GM23338 (cell line): ENCODE results near the gene MGAT5. TPM values are rescaled to one million over a fixed set of nuclear protein-coding genes. Genes with fewer than 3 reads are reported as not detected.

Experiments
- ATAC-seq: fragments of 200-7000 bp; cut with Tn5 transposase; 3 replicates; pipeline ENCODE4 v1.9.1; 2020
- DNase-seq: peaks from one replicate; pipeline ENCODE4 v3.0.0-alpha.2; 2015; ENCODE audit warnings: low spot score
- H2AFZ ChIP-seq: fragments of 200-600 bp; sonication (generic); 2 replicates; pipeline ENCODE4 v1.8.0; 2016; ENCODE audit warnings: antibody characterized with exemption, mild to moderate bottlenecking, moderate library complexity
- H3F3A ChIP-seq: fragments of 200-600 bp; sonication (generic); replicated peaks from 2 replicates; pipeline ENCODE4 v1.8.0; 2017; ENCODE audit warnings: antibody characterized with exemption, mixed run types, low read depth
- H3K27ac ChIP-seq: fragments of 200-600 bp; sonication (generic); 2 replicates; pipeline ENCODE4 v1.6.1; 2016; ENCODE audit warnings: low read depth
- H3K27me3 ChIP-seq: fragments of 200-600 bp; sonication (generic); 2 replicates; pipeline ENCODE4 v1.8.0; 2016; ENCODE audit warnings: mild to moderate bottlenecking, mixed run types, moderate library complexity; ENCODE audit not compliant: insufficient read depth
- H3K36me3 ChIP-seq: fragments of 200-600 bp; sonication (generic); 2 replicates; pipeline ENCODE4 v1.8.0; 2016; ENCODE audit warnings: mild to moderate bottlenecking; ENCODE audit not compliant: insufficient read depth
- H3K4me1 ChIP-seq: fragments of 200-600 bp; sonication (generic); 2 replicates; pipeline ENCODE4 v1.8.0; 2016; ENCODE audit warnings: mild to moderate bottlenecking, moderate library complexity; ENCODE audit not compliant: insufficient read depth
- H3K4me2 ChIP-seq: fragments of 200-600 bp; sonication (generic); 2 replicates; pipeline ENCODE4 v1.7.1; 2017; ENCODE audit warnings: mixed run types
- H3K4me3 ChIP-seq: fragments of 200-600 bp; sonication (generic); 2 replicates; pipeline ENCODE4 v1.6.1; 2016; ENCODE audit warnings: mixed run types
- H3K79me2 ChIP-seq: fragments of 200-600 bp; sonication (generic); replicated peaks from 2 replicates; pipeline ENCODE4 v1.8.0; 2017; ENCODE audit warnings: mild to moderate bottlenecking; ENCODE audit not compliant: insufficient read depth
- H3K9me2 ChIP-seq: fragments of 200-600 bp; sonication (generic); 2 replicates; pipeline ENCODE4 v1.8.0; 2017; ENCODE audit not compliant: insufficient read depth
- H4K20me1 ChIP-seq: fragments of 200-600 bp; sonication (generic); replicated peaks from 2 replicates; pipeline ENCODE4 v1.8.0; 2017; ENCODE audit warnings: mild to moderate bottlenecking; ENCODE audit not compliant: insufficient read depth
- H3K27ac Mint-ChIP-seq: 2 replicates; pipeline ENCODE4 v1.8.0; 2020; ENCODE audit warnings: inconsistent platforms, mild to moderate bottlenecking, moderate library complexity, mixed read lengths
- H3K27me3 Mint-ChIP-seq: 3 replicates; pipeline ENCODE4 v1.8.0; 2022; ENCODE audit warnings: low read depth, mild to moderate bottlenecking, moderate library complexity, mixed read lengths, inconsistent platforms; ENCODE audit not compliant: insufficient read depth, poor library complexity
- H3K36me3 Mint-ChIP-seq: 3 replicates; pipeline ENCODE4 v1.8.0; 2021; ENCODE audit warnings: low read depth, mild to moderate bottlenecking, inconsistent platforms, moderate library complexity, mixed read lengths
- H3K4me1 Mint-ChIP-seq: 3 replicates; pipeline ENCODE4 v1.8.0; 2020; ENCODE audit warnings: mild to moderate bottlenecking, inconsistent platforms, mixed read lengths
- H3K4me3 Mint-ChIP-seq: 3 replicates; pipeline ENCODE4 v1.8.0; 2021; ENCODE audit warnings: moderate library complexity, mild to moderate bottlenecking, inconsistent platforms, mixed read lengths
- H3K9me3 Mint-ChIP-seq: 3 replicates; pipeline ENCODE4 v1.8.0; 2020; ENCODE audit warnings: moderate library complexity, mild to moderate bottlenecking, inconsistent platforms, mixed read lengths
- CREB1 ChIP-seq: fragments of 250-450 bp; sonication (Bioruptor Pico); IDR thresholded peaks from 2 replicates; pipeline ENCODE4 v1.5.0; 2020; ENCODE audit warnings: low read depth, mild to moderate bottlenecking, moderate library complexity
- CTCF ChIP-seq, 2 experiments: fragments of 200-600 bp in 1 of 2; sonication (generic) in 1 of 2; conservative IDR thresholded peaks; 2 replicates each; pipeline versions ENCODE4 v1.5.1 to v1.6.1; 2016 to 2017; ENCODE audit warnings: antibody characterized with exemption in 2 of 2, low read depth in 2 of 2, mild to moderate bottlenecking in 2 of 2, moderate library complexity in 1 of 2
- REST ChIP-seq: IDR thresholded peaks from one replicate; pipeline ENCODE4 v1.6.1; 2018; ENCODE audit warnings: antibody characterized with exemption; ENCODE audit not compliant: unreplicated experiment
- ZNF331 ChIP-seq: fragments of 250-450 bp; sonication (Bioruptor Pico); IDR thresholded peaks from 2 replicates; pipeline ENCODE4 v1.5.0; 2020; ENCODE audit warnings: low read depth, mild to moderate bottlenecking, moderate library complexity
- ZNF462 ChIP-seq: fragments of 250-450 bp; sonication (Bioruptor Pico); IDR thresholded peaks from 2 replicates; pipeline ENCODE4 v1.5.0; 2020; ENCODE audit warnings: mild to moderate bottlenecking, moderate library complexity
- polyA plus RNA-seq: library from polyadenylated mRNA; unstranded; fragments of >200 nt; fragmentation: Nextera tagmentation; extraction: Ambion mirVana; gene quantifications from 2 replicates; pipeline ENCODE4 v1.2.1, GENCODE V29; 2016
- total RNA-seq: library from RNA; depleted of rRNA; stranded (reverse); fragments of >200 nt; shearing (Covaris generic); gene quantifications from 2 replicates; pipeline ENCODE4 v1.2.3, GENCODE V29; 2014

MGAT5 gene
- total and polyA plus RNA-seq, 2 experiments from 2014 or later, result 4.6 to 27.6 TPM

- no peak overlapping the region for H3K4me3 Mint-ChIP-seq
- Histone ChIP-seq H3K27ac (no peak overlapping the region), H2AFZ (no peak overlapping the region), H3K79me2 (no peaks in the 10 kb centered on the region), H3K9me2 (no peaks in the 10 kb centered on the region), H3K36me3 (no peaks in the 10 kb centered on the region), H3K4me1 (peaks cover 9% of the 10 kb centered on the region; the same call in 1 of the 2 replicates), H3K27me3 (no peaks in the 10 kb centered on the region), H3K4me3 (no peak overlapping the region), H3F3A (no peaks in the 10 kb centered on the region), H4K20me1 (no peaks in the 10 kb centered on the region), H3K4me2 (no peak overlapping the region)
- H3K27ac Mint-ChIP-seq, result no peak overlapping the region
- H3K9me3 Mint-ChIP-seq, result no peaks in the 10 kb centered on the region
- no peaks in the 10 kb centered on the region for H3K36me3 Mint-ChIP-seq
- no peak for ATAC-seq
- no peak for TF ChIP-seq CTCF (conservative IDR thresholded peaks at IDR 0.05; ENCODE audit: low read depth in 2 of 2)
- no peak for TF ChIP-seq ZNF331 (CRISPR knock-in tag)
- no peak for TF ChIP-seq REST
- DNase-seq, result no peak
- H3K27me3 Mint-ChIP-seq, result no peaks in the 10 kb centered on the region
- peaks cover 21% of the 10 kb centered on the region for H3K4me1 Mint-ChIP-seq
Observed at GRCh38 chr2:134301099-134301927, 47.4 kb downstream of the MGAT5 start.

- Histone ChIP-seq H3K4me3 (no peak overlapping the region), H3K27ac (no peak overlapping the region), H3K79me2 (no peaks in the 10 kb centered on the region), H4K20me1 (no peaks in the 10 kb centered on the region), H3K36me3 (no peaks in the 10 kb centered on the region), H3K9me2 (no peaks in the 10 kb centered on the region), H3K4me1 (peaks cover 9% of the 10 kb centered on the region; the same call in 1 of the 2 replicates), H3K4me2 (no peak overlapping the region), H2AFZ (no peak overlapping the region), H3K27me3 (no peaks in the 10 kb centered on the region), H3F3A (no peaks in the 10 kb centered on the region)
- H3K36me3 Mint-ChIP-seq, result no peaks in the 10 kb centered on the region
- no peaks in the 10 kb centered on the region for H3K27me3 Mint-ChIP-seq
- H3K27ac Mint-ChIP-seq, result no peak overlapping the region
- peaks cover 27% of the 10 kb centered on the region for H3K4me1 Mint-ChIP-seq
- no peaks in the 10 kb centered on the region for H3K9me3 Mint-ChIP-seq
- TF ChIP-seq CREB1 (no peak), CTCF (conservative IDR thresholded peaks at IDR 0.05; ENCODE audit: low read depth in 2 of 2) (no peak), ZNF462 (CRISPR knock-in tag) (no peak)
- H3K4me3 Mint-ChIP-seq, result no peak overlapping the region
- no peak for ATAC-seq
- no peak for DNase-seq
Observed at GRCh38 chr2:134301928-134302260, 48.0 kb downstream of the MGAT5 start.
